OCI-LY7 (cell line): ENCODE measurements around the gene HLA-A. TPM values are rescaled to one million over a fixed set of nuclear protein-coding genes. Genes with fewer than 3 reads are reported as not detected.

ENCODE experiments used
- BruUV-seq: library from RNA; stranded (reverse); fragments of 400-500 nt; replicated peaks from 2 replicates; lab custom pipeline; 2021; lab: Mats Ljungman, UMichigan
- CTCF ChIA-PET: fragments of 300-600 bp; sonication (Branson Sonifier 250); formaldehyde crosslinking; loops from one replicate; lab custom pipeline; 2022; ENCODE audit warnings: antibody characterized with exemption; ENCODE audit not compliant: unreplicated experiment; lab: Charles Lee
- POLR2A ChIA-PET: fragments of 300-600 bp; sonication (Branson Sonifier 250); formaldehyde crosslinking; loops from one replicate; lab custom pipeline; 2022; ENCODE audit warnings: antibody characterized with exemption; lab: Charles Lee
- DNase-seq: peaks from one replicate; pipeline ENCODE4 v3.0.0-alpha.2; 2015; ENCODE audit warnings: low spot score
- H2AFZ ChIP-seq: fragments of 200-600 bp; sonication (generic), shearing (Covaris generic); 2 replicates; pipeline ENCODE4 v1.6.1; 2014; ENCODE audit warnings: mild to moderate bottlenecking, antibody characterized with exemption, low read length, moderate library complexity
- H3K27ac ChIP-seq: fragments of 200-600 bp; sonication (generic); 2 replicates; pipeline ENCODE4 v1.5.1; 2014; ENCODE audit warnings: mixed run types, low read depth, mild to moderate bottlenecking, moderate library complexity, low read length, inconsistent platforms; ENCODE audit not compliant: poor library complexity, severe bottlenecking
- H3K36me3 ChIP-seq: fragments of 200-600 bp; sonication (generic); 2 replicates; pipeline ENCODE4 v1.6.1; 2014; ENCODE audit warnings: mild to moderate bottlenecking, antibody characterized with exemption, low read length, moderate library complexity, mixed read lengths; ENCODE audit not compliant: insufficient read depth
- H3K4me1 ChIP-seq: fragments of 200-600 bp; sonication (generic); 2 replicates; pipeline ENCODE4 v1.5.1; 2014; ENCODE audit warnings: mild to moderate bottlenecking, low read length; ENCODE audit not compliant: insufficient read depth, poor library complexity, severe bottlenecking
- H3K4me2 ChIP-seq: fragments of 200-600 bp; sonication (generic); 2 replicates; pipeline ENCODE4 v1.6.1; 2014; ENCODE audit warnings: mild to moderate bottlenecking, low read length
- H3K4me3 ChIP-seq: fragments of 200-600 bp; sonication (generic); 2 replicates; pipeline ENCODE4 v1.5.1; 2014; ENCODE audit warnings: mild to moderate bottlenecking, low read depth, low read length; ENCODE audit not compliant: poor library complexity, severe bottlenecking
- H3K79me2 ChIP-seq: fragments of 200-600 bp; sonication (generic); 2 replicates; pipeline ENCODE4 v1.6.1; 2016; ENCODE audit warnings: low read depth, mild to moderate bottlenecking, low read length, moderate library complexity, mixed read lengths; ENCODE audit not compliant: insufficient read depth
- H3K9me2 ChIP-seq: fragments of 200-600 bp; sonication (generic); 2 replicates; pipeline ENCODE4 v1.6.1; 2016; ENCODE audit warnings: mild to moderate bottlenecking, low read length, mixed read lengths; ENCODE audit not compliant: insufficient read depth
- H3K9me3 ChIP-seq: fragments of 200-600 bp; sonication (generic); 2 replicates; pipeline ENCODE4 v1.6.1; 2014; ENCODE audit warnings: mild to moderate bottlenecking, mixed run types, low read length, mixed read lengths
- H4K20me1 ChIP-seq: fragments of 200-600 bp; sonication (generic); 2 replicates; pipeline ENCODE4 v1.6.1; 2014; ENCODE audit warnings: mild to moderate bottlenecking, antibody characterized with exemption, low read length, moderate library complexity, mixed read lengths; ENCODE audit not compliant: insufficient read depth
- EZH2phosphoT487 ChIP-seq: fragments of 200-600 bp; sonication (generic); IDR thresholded peaks from 2 replicates; pipeline ENCODE4 v1.6.1; 2018; ENCODE audit warnings: low read depth, borderline replicate concordance, mild to moderate bottlenecking, mixed run types, antibody characterized with exemption, low read length, moderate library complexity, mixed read lengths
- intact Hi-C: fragments of 100-400 bp; cut with micrococcal nuclease; formaldehyde crosslinking; loops from one replicate; pipeline ENCODE4 v1.10.0; 2022; ENCODE audit not compliant: unreplicated experiment
- total RNA-seq, 2 experiments: library from RNA; depleted of rRNA in 1 of 2; stranded (reverse); fragments of >200 nt in 1 of 2; shearing (Covaris generic) in 1 of 2; gene quantifications; 2 replicates each; pipeline ENCODE4 v1.2.3, GENCODE V29; 2014 to 2022
- TF ChIP-seq, protein P1 (sequence below): fragments of 200-600 bp; sonication (generic); conservative IDR thresholded peaks from 2 replicates; pipeline ENCODE4 v1.5.1; 2014; ENCODE audit warnings: mild to moderate bottlenecking, antibody characterized with exemption, low read length, moderate library complexity, mixed read lengths

HLA-A gene
- total RNA-seq, 2 experiments from 2014 or later: 393 to 672 TPM

- H3K9me2 ChIP-seq: no peaks in the 10 kb centered on the region
- peaks cover 56% of the 10 kb centered on the region for H3K36me3 ChIP-seq
- no TSS peak for BruUV-seq
- DNase-seq: no peak
- peaks cover 8% of the 10 kb centered on the region; the same call in 1 of the 2 replicates for H3K79me2 ChIP-seq
- H3K4me3 ChIP-seq: no peak overlapping the region
- no peak overlapping the region for H2AFZ ChIP-seq
- no peak overlapping the region for H3K4me2 ChIP-seq
- POLR2A ChIA-PET: interaction anchor here (0.7 kb wide), 1 partner anchor 230 kb away, joined by 3 read pairs; no protein-coding TSS in a partner anchor
- H3K4me1 ChIP-seq: peaks cover 17% of the 10 kb centered on the region
- H4K20me1 ChIP-seq: 0 out of 2 replicates have a peak, but pooled peaks cover 5% of the 10 kb centered on the region
- intact Hi-C loops: no loop called here
- H3K27ac ChIP-seq: no peak overlapping the region
- TF ChIP-seq, protein P1, sequence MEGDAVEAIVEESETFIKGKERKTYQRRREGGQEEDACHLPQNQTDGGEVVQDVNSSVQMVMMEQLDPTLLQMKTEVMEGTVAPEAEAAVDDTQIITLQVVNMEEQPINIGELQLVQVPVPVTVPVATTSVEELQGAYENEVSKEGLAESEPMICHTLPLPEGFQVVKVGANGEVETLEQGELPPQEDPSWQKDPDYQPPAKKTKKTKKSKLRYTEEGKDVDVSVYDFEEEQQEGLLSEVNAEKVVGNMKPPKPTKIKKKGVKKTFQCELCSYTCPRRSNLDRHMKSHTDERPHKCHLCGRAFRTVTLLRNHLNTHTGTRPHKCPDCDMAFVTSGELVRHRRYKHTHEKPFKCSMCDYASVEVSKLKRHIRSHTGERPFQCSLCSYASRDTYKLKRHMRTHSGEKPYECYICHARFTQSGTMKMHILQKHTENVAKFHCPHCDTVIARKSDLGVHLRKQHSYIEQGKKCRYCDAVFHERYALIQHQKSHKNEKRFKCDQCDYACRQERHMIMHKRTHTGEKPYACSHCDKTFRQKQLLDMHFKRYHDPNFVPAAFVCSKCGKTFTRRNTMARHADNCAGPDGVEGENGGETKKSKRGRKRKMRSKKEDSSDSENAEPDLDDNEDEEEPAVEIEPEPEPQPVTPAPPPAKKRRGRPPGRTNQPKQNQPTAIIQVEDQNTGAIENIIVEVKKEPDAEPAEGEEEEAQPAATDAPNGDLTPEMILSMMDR: no peak
- TF ChIP-seq EZH2phosphoT487: no peak
- H3K9me3 ChIP-seq: no peaks in the 10 kb centered on the region
- CTCF ChIA-PET: no interaction called here
Measured at GRCh38 chr6:29948277-29948676, 5.9 kb downstream of the HLA-A start.

DNA sequence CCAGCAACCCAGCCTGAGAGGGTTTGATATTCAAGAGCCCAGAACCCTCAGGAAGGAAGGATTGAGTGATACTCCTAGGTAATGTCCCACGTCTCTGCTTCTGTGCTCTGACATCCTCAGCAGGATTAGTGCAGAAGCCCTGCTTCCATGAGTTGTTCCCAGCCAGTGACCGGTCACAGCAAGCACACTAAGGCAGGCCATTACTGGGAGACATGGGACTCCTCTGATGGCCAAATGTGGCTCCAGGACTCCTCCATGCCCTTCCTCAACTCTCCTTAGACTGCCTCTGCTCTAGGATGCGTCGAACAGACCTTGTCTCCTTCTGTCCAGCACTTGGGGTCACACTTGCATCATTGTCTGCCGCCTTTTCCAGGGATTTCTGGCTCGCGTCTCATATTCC lies 7.6 kb downstream of the HLA-A start:
- Histone ChIP-seq H2AFZ (no peak overlapping the region), H4K20me1 (no peaks in the 10 kb centered on the region), H3K4me1 (peaks cover under 1% of the 10 kb centered on the region), H3K27ac (no peak overlapping the region), H3K4me2 (no peak overlapping the region), H3K36me3 (peaks cover 39% of the 10 kb centered on the region), H3K9me3 (no peaks in the 10 kb centered on the region), H3K79me2 (no peaks in the 10 kb centered on the region), H3K4me3 (no peak overlapping the region), H3K9me2 (no peaks in the 10 kb centered on the region)
- ChIA-PET CTCF (no interaction called here), POLR2A (interaction anchor here (0.6 kb wide), 1 partner anchor 1292 kb away, joined by 3 read pairs; no protein-coding TSS in a partner anchor)
- TF ChIP-seq, protein P1: no peak
- TF ChIP-seq EZH2phosphoT487: no peak
- no peak for DNase-seq
- no TSS peak for BruUV-seq
- intact Hi-C loops: no loop called here

- TF ChIP-seq, protein P1: no peak
- H4K20me1 ChIP-seq: no peaks in the 10 kb centered on the region
- no peak overlapping the region for H3K4me3 ChIP-seq
- ChIA-PET CTCF (no interaction called here), POLR2A (interaction anchor here (1.2 kb wide), 1 partner anchor 14 kb away, joined by 3 read pairs; no protein-coding TSS in a partner anchor)
- intact Hi-C loops: no loop called here
- no peaks in the 10 kb centered on the region for H3K4me1 ChIP-seq
- H3K27ac ChIP-seq: no peak overlapping the region
- no peak for DNase-seq
- no peak overlapping the region for H3K4me2 ChIP-seq
- no peaks in the 10 kb centered on the region for H3K9me3 ChIP-seq
- H3K9me2 ChIP-seq: no peaks in the 10 kb centered on the region
- BruUV-seq: no TSS peak
- H2AFZ ChIP-seq: no peak overlapping the region
- no peaks in the 10 kb centered on the region for H3K79me2 ChIP-seq
- peaks cover 20% of the 10 kb centered on the region for H3K36me3 ChIP-seq
Measured at GRCh38 chr6:29951882-29952281, 9.6 kb downstream of the HLA-A start.
